Lung microvascular endothelial cell (primary cell): Measurements from ENCODE around the gene PALM. TPM values are rescaled to one million over a fixed set of nuclear protein-coding genes. Genes with fewer than 3 reads are reported as not detected.
A peak's percentile ranks its signal among the peaks of the same experiment; 100 is the strongest.
"Not testable (repeated sequence)": the region's sequence is repeated elsewhere in the genome, so short reads cannot be mapped to it uniquely, and the experiment has no call there.

ENCODE experiments used
- DNase-seq, 2 donors: peaks; one replicate each; pipeline versions ENCODE4 v3.0.0 to v3.0.0-alpha.2; 2010; ENCODE audit warnings: low read depth in 2 of 2
- total RNA-seq: library from RNA; depleted of rRNA; stranded (reverse); fragments of >200 nt; gene quantifications from 2 replicates; pipeline ENCODE4 v1.2.1, GENCODE V29; 2014

Gene PALM
- total RNA-seq, 1 donor from 2014 or later: 36.9 TPM

- DNase-seq: peak in 1 of 2 donors; percentile 85
Measured at GRCh38 chr19:729965-730668, 21.4 kb downstream of the PALM start.

- DNase-seq: no peak
Measured at GRCh38 chr19:731000-731399, 22.3 kb downstream of the PALM start.

- DNase-seq: no peak
Measured at GRCh38 chr19:732148-733069, 23.7 kb downstream of the PALM start.

- no peak for DNase-seq
Measured at GRCh38 chr19:734716-735115, 26.0 kb downstream of the PALM start.

GRCh38 chr19:736125-736524 lies 27.4 kb downstream of the PALM start:
- DNase-seq: no peak

GRCh38 chr19:737591-738093 lies 28.9 kb downstream of the PALM start:
- peak; percentile 38 to 71 for DNase-seq

- DNase-seq: no peak
Measured at GRCh38 chr19:738509-739128, 29.9 kb downstream of the PALM start.

GRCh38 chr19:739998-740715 lies 31.4 kb downstream of the PALM start:
- no peak for DNase-seq

GRCh38 chr19:740816-741505 lies 32.2 kb downstream of the PALM start:
- not testable (repeated sequence) for DNase-seq

- DNase-seq: no peak
Measured at GRCh38 chr19:741506-742131, 32.9 kb downstream of the PALM start.

- no peak for DNase-seq
Measured at GRCh38 chr19:742540-743075, 33.9 kb downstream of the PALM start.

- DNase-seq: no peak
Measured at GRCh38 chr19:743168-743687, 34.5 kb downstream of the PALM start.

GRCh38 chr19:745138-745537 lies 36.4 kb downstream of the PALM start:
- not testable (repeated sequence) for DNase-seq

- no peak for DNase-seq
Measured at GRCh38 chr19:746208-746819, 37.6 kb downstream of the PALM start.

GRCh38 chr19:746956-747355 lies 38.2 kb downstream of the PALM start:
- no peak for DNase-seq

- DNase-seq: no peak
Measured at GRCh38 chr19:747432-748273, 38.9 kb downstream of the PALM start.

GRCh38 chr19:748274-748598 lies 39.5 kb downstream of the PALM start:
- no peak for DNase-seq

GRCh38 chr19:749811-750210 lies 41.1 kb downstream of the PALM start:
- DNase-seq: no peak
